ENCODE data around the gene GLIS1. TPM values are rescaled to one million over a fixed set of nuclear protein-coding genes. Genes with fewer than 3 reads are reported as not detected.

GLIS1 gene
- total RNA-seq, 1 experiment from 2014 or later: 0.28 TPM

DNA sequence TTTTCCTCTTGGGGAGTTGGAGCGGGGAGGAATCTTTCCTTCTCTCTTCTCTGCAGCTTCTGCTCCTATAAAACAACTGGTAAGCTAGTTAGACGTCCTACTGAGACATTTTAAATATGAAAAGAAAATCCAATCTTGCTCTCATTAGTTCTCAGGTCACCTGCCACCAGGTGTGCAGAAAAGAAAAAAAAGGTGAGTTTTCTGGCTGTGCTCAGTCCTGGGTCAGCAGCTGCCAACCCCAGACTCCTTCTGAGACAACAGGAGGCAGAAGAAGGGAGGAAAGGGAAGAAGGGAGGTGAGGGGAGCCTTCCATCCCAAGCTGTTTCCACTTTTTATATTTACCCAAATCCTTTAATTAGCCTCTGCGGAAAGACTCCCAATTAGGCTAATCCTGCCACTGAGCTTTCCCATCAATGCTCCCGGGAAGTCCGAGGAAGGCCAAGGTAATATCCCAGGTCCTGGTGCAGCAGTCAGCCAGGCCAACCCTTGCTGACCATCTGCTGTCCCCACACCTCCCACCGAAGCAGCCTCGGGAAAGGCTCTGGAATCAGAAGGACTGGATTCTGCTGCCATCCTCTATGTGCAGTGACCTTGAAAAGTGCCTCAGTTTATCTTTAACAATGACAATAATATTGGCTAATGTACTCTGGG lies 33.4 kb downstream of the GLIS1 start:
- Histone ChIP-seq H3T11ph (ENCODE audit: low read length) (no peak overlapping the region), H2BK12ac (ENCODE audit: insufficient read length, low read depth, low read length) (no peak overlapping the region), H3K18ac (ENCODE audit: insufficient read length, low read depth, low read length) (no peak overlapping the region), H4K8ac (replicated peaks; ENCODE audit: insufficient read length, low read depth, low read length) (no peak overlapping the region), H4K5ac (ENCODE audit: insufficient read length, low read depth, low read length) (no peak overlapping the region), H2AK5ac (ENCODE audit: insufficient read length, low read length) (no peak overlapping the region), H2BK5ac (ENCODE audit: insufficient read length, low read length) (no peak overlapping the region), H3K27ac (ENCODE audit: insufficient read length, low read depth, low read length) (no peak overlapping the region), H3K4ac (ENCODE audit: low read depth, low read length) (no peak overlapping the region), H3K9me3 (ENCODE audit: control insufficient read depth, low read depth, low read length) (no peaks in the 10 kb centered on the region), H2AFZ (ENCODE audit: low read length) (no peak overlapping the region), H3K79me2 (ENCODE audit: insufficient read depth, low read length) (no peaks in the 10 kb centered on the region), H4K20me1 (ENCODE audit: control insufficient read depth, insufficient read depth, insufficient read length) (no peaks in the 10 kb centered on the region), H3K27me3 (ENCODE audit: insufficient read depth, low read length) (no peaks in the 10 kb centered on the region), H2BK120ac (ENCODE audit: low read depth, low read length, poor library complexity, severe bottlenecking) (no peak overlapping the region), H4K91ac (ENCODE audit: insufficient read length, low read depth, low read length) (no peak overlapping the region), H3K14ac (ENCODE audit: insufficient read depth, low read length) (no peak overlapping the region), H3K9ac (ENCODE audit: extremely low read depth, insufficient read length, low read length) (no peak overlapping the region), H3K4me1 (ENCODE audit: insufficient read depth, low read length) (peaks cover 6% of the 10 kb centered on the region; the same call in 1 of the 2 replicates), H3K23ac (ENCODE audit: insufficient read length, low read depth, low read length) (no peak overlapping the region), H3K56ac (ENCODE audit: insufficient read length, low read depth, low read length) (no peak overlapping the region), H3K23me2 (ENCODE audit: insufficient read length, low read depth, low read length, poor library complexity, severe bottlenecking) (no peaks in the 10 kb centered on the region), H3K79me1 (ENCODE audit: insufficient read depth, low read depth, low read length, poor library complexity, severe bottlenecking) (no peaks in the 10 kb centered on the region), H3K4me2 (ENCODE audit: insufficient read depth, insufficient read length, low read length) (peak overlapping the region; percentile 43), H2BK15ac (ENCODE audit: low read depth, low read length) (no peak overlapping the region), H2BK20ac (ENCODE audit: low read depth, low read length, poor library complexity, severe bottlenecking) (no peak overlapping the region)
- peak overlapping the region; percentile 14 to 45; a peak in 4 of 5 replicates for H3K4me3 Mint-ChIP-seq
- no peak for DNase-seq
- peaks cover 0 to 2% (median 0%) of the 10 kb centered on the region in 3 experiments; a peak in 2 of 7 replicates for H3K36me3 Mint-ChIP-seq (ENCODE audit: insufficient read depth in 1 of 3, low read depth in 3 of 3)
- peaks cover 0 to 3% of the 10 kb centered on the region in 2 experiments; a peak in 1 of 5 replicates for H3K9me3 Mint-ChIP-seq
- peak overlapping the region; percentile 84 to 96 (median 86) for H3K27ac Mint-ChIP-seq
- peaks cover 3% of the 10 kb centered on the region for H3K27me3 Mint-ChIP-seq (ENCODE audit: low read depth)
- peaks cover 41 to 56% of the 10 kb centered on the region in 2 experiments for H3K4me1 Mint-ChIP-seq
- WGBS (ENCODE audit: extremely low coverage, insufficient read length, low lambda C conversion rate): no CpG with 5 or more reads among the region's 7 CpGs
- TF ChIP-seq, protein P1, sequence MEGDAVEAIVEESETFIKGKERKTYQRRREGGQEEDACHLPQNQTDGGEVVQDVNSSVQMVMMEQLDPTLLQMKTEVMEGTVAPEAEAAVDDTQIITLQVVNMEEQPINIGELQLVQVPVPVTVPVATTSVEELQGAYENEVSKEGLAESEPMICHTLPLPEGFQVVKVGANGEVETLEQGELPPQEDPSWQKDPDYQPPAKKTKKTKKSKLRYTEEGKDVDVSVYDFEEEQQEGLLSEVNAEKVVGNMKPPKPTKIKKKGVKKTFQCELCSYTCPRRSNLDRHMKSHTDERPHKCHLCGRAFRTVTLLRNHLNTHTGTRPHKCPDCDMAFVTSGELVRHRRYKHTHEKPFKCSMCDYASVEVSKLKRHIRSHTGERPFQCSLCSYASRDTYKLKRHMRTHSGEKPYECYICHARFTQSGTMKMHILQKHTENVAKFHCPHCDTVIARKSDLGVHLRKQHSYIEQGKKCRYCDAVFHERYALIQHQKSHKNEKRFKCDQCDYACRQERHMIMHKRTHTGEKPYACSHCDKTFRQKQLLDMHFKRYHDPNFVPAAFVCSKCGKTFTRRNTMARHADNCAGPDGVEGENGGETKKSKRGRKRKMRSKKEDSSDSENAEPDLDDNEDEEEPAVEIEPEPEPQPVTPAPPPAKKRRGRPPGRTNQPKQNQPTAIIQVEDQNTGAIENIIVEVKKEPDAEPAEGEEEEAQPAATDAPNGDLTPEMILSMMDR (conservative IDR thresholded peaks at IDR 0.05): no peak
